Mammary epithelial cell (primary cell): Measurements from ENCODE around the gene ANO1.

Experiments
- EZH2 ChIP-seq: IDR thresholded peaks from 2 replicates; pipeline ENCODE4 v1.6.1; 2012; ENCODE audit warnings: low read length, inconsistent platforms, borderline replicate concordance
- TF ChIP-seq, protein P1 (sequence below), 2 donors: IDR thresholded peaks in 1 of 2; conservative IDR thresholded peaks in 1 of 2; 2 replicates each; pipeline ENCODE4 v1.5.1; 2011 to 2012; ENCODE audit warnings: inconsistent platforms in 2 of 2, low read length in 2 of 2, mild to moderate bottlenecking in 2 of 2, control low read depth in 1 of 2, low read depth in 1 of 2; ENCODE audit not compliant: insufficient read depth in 1 of 2; ENCODE audit errors: extremely low read depth in 1 of 2

DNA sequence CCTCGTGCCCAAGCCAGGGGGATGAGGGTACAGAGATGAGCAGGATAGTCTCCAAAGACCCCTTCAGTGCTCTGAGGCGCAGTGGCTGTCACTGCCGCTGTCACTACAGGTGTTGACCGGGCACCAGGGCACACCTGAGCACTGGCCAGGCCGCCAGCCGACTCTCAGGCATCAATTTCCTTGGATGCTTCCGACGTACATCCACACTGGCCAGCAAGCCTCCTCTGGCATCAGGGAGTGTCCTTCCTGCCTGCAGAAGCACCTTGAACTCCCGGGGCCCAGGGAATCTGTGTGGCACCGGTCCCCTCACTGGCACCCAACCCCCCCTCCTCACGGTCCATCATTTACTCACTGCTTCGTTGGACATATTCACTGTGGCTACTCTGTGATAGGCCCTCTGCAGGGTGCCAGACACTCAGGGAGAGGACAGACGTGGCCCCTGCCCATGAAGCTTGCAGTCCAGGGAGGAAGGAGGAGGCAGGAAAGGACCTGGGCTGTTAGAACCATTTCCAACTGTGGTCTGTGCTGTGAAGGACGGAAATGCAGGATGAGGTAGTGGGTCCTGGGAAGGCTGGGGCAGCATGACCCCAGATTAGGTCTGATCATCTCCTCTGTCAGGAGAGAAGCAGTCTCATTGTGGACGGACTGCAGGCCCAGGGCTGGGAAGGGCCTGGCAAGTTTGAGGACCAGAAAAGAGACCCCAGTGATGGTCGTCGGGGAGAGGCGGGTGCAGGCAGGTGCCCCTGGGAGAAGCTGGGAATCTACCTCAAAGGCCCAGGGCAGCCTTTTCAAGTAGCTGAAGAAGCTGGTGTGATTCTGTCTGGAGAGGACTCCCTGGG, 46.3 kb upstream of the ANO1 start:
- TF ChIP-seq, protein P1, sequence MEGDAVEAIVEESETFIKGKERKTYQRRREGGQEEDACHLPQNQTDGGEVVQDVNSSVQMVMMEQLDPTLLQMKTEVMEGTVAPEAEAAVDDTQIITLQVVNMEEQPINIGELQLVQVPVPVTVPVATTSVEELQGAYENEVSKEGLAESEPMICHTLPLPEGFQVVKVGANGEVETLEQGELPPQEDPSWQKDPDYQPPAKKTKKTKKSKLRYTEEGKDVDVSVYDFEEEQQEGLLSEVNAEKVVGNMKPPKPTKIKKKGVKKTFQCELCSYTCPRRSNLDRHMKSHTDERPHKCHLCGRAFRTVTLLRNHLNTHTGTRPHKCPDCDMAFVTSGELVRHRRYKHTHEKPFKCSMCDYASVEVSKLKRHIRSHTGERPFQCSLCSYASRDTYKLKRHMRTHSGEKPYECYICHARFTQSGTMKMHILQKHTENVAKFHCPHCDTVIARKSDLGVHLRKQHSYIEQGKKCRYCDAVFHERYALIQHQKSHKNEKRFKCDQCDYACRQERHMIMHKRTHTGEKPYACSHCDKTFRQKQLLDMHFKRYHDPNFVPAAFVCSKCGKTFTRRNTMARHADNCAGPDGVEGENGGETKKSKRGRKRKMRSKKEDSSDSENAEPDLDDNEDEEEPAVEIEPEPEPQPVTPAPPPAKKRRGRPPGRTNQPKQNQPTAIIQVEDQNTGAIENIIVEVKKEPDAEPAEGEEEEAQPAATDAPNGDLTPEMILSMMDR (conservative IDR thresholded peaks at IDR 0.05 in 1 of 2, IDR thresholded peaks at IDR 0.05 in 1 of 2; ENCODE audit: extremely low read depth in 1 of 2, insufficient read depth in 1 of 2, low read depth in 1 of 2, low read length in 2 of 2): no peak
- no peak for TF ChIP-seq EZH2
